ENCODE data around the gene RBM47. TPM values are rescaled to one million over a fixed set of nuclear protein-coding genes. Genes with fewer than 3 reads are reported as not detected.

RBM47 gene
- total RNA-seq, 1 donor from 2014 or later = 0.37 TPM

GRCh38 chr4:40596522-40596921, 33.1 kb downstream of the RBM47 start:
- Mint-ChIP-seq H3K4me1 (no peaks in the 10 kb centered on the region), H3K9me3 (no peaks in the 10 kb centered on the region), H3K36me3 (ENCODE audit: low read depth) (no peaks in the 10 kb centered on the region), H3K4me3 (no peak overlapping the region), H3K27ac (ENCODE audit: unreplicated experiment) (no peak overlapping the region), H3K27me3 (ENCODE audit: low read depth) (no peaks in the 10 kb centered on the region)
- TF ChIP-seq CTCF (conservative IDR thresholded peaks at IDR 0.05) = no peak
- no peak for DNase-seq (ENCODE audit: low read depth, low spot score)

DNA sequence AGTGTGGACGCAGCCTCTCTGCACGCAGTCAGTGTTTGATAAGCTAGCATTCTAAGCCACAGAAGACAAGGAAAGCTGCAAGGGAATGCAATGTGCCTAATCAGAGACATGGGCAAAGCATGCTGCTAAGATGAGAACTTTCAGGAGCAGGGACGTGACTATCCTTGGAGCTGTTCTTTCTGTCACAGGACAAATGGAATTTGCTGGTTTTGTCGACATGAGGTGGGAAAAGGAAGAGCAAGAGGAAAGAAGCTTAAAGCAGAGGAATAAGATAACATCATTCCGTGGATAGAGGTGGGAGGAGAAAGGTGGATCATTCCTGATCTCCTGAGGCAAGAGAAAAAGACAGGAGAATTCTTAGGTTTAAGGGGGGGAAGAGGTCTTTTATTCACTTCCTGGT, 33.7 kb downstream of the RBM47 start:
- Mint-ChIP-seq H3K27me3 (ENCODE audit: low read depth) (no peaks in the 10 kb centered on the region), H3K9me3 (no peaks in the 10 kb centered on the region), H3K36me3 (ENCODE audit: low read depth) (no peaks in the 10 kb centered on the region), H3K4me1 (no peaks in the 10 kb centered on the region), H3K4me3 (no peak overlapping the region), H3K27ac (ENCODE audit: unreplicated experiment) (no peak overlapping the region)
- DNase-seq (ENCODE audit: low read depth, low spot score) = no peak
- TF ChIP-seq CTCF (conservative IDR thresholded peaks at IDR 0.05) = no peak

DNA sequence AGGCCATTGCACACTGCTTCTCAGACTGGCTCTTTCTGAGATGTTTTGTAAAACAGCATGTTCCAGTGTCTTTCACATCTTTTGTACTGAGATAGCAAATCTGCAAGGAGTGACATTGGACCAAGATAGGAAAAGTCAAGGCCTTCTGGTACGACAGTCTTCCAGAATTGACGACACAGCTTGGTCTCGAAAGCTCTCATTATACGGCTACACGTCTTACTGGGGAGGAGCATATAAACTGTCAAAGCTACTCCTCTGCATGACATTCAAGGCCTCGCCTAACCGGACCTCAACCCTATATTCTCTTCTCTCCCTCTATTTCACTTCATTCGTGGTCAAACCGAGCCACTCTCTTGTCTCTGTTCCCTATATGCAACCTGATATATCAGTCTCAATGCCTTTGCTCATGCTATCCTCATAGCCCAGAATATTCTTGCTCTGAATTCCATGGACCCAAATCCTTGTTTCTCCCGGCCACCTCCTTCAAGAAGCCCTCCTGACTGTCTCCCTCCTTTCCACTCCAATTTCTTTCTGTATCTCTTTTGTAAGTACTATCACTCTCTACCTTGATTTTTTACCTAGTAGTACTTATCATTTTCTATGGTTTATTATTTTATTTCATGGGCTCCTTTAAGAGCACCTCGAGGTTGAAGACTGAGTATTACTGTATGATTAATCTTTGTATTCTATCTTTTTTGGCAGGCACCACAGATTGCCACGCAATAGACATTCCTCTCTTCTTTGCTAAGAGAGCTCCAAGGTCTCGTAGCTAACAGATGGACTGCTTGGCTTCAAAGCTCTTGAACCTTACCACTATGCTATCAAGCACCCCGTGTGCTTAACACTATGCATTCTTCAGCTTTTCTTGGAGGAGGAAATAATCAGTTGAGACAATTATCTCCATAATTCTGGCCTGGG, 35.1 kb downstream of the RBM47 start:
- no peak for TF ChIP-seq CTCF (conservative IDR thresholded peaks at IDR 0.05)
- no peaks in the 10 kb centered on the region for H3K4me1 Mint-ChIP-seq
- H3K27ac Mint-ChIP-seq (ENCODE audit: unreplicated experiment) = no peak overlapping the region
- DNase-seq (ENCODE audit: low read depth, low spot score) = no peak
- H3K36me3 Mint-ChIP-seq (ENCODE audit: low read depth) = no peaks in the 10 kb centered on the region
- H3K27me3 Mint-ChIP-seq (ENCODE audit: low read depth) = no peaks in the 10 kb centered on the region
- no peak overlapping the region for H3K4me3 Mint-ChIP-seq
- no peaks in the 10 kb centered on the region for H3K9me3 Mint-ChIP-seq

- no peak overlapping the region for H3K4me3 Mint-ChIP-seq
- DNase-seq (ENCODE audit: low read depth, low spot score) = no peak
- H3K4me1 Mint-ChIP-seq = no peaks in the 10 kb centered on the region
- H3K27me3 Mint-ChIP-seq (ENCODE audit: low read depth) = no peaks in the 10 kb centered on the region
- no peak overlapping the region for H3K27ac Mint-ChIP-seq (ENCODE audit: unreplicated experiment)
- H3K9me3 Mint-ChIP-seq = no peaks in the 10 kb centered on the region
- H3K36me3 Mint-ChIP-seq (ENCODE audit: low read depth) = no peaks in the 10 kb centered on the region
- no peak for TF ChIP-seq CTCF (conservative IDR thresholded peaks at IDR 0.05)
These were observed 37.6 kb downstream of the RBM47 start for GRCh38 chr4:40592034-40592433.

DNA sequence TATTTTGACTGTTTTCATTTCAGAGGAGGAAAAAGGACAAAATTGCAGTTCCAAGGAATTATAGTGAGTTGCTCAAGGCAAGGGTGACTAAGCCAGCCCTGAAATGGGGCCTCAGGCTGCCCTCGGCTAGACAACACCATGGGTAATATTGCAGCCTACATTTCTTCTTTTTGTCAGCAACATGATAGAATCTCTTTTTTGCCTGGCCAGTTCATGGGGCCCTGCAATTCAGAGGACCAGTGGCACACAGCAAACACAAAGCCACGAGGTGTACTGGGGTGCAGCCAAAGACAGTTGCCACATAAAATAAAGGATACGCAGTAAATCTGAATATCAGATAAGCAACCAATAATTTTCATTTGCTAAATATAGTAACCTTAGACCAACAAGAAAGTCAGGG, 41.8 kb downstream of the RBM47 start:
- no peak for DNase-seq (ENCODE audit: low read depth, low spot score)
- no peaks in the 10 kb centered on the region for H3K27me3 Mint-ChIP-seq (ENCODE audit: low read depth)
- TF ChIP-seq CTCF (conservative IDR thresholded peaks at IDR 0.05) = no peak
- H3K4me3 Mint-ChIP-seq = no peak overlapping the region
- H3K4me1 Mint-ChIP-seq = no peaks in the 10 kb centered on the region
- no peak overlapping the region for H3K27ac Mint-ChIP-seq (ENCODE audit: unreplicated experiment)
- H3K9me3 Mint-ChIP-seq = no peaks in the 10 kb centered on the region
- no peaks in the 10 kb centered on the region for H3K36me3 Mint-ChIP-seq (ENCODE audit: low read depth)
